GM12873 (cell line): ENCODE results near the gene LRP1.

Experiments used
- CTCF ChIP-seq: IDR thresholded peaks from 2 replicates; pipeline ENCODE4 v1.5.1; 2012; ENCODE audit warnings: low read depth, mild to moderate bottlenecking, moderate library complexity, low read length, control low read depth; ENCODE audit not compliant: insufficient read depth; ENCODE audit errors: missing control alignments

LRP1 gene

DNA sequence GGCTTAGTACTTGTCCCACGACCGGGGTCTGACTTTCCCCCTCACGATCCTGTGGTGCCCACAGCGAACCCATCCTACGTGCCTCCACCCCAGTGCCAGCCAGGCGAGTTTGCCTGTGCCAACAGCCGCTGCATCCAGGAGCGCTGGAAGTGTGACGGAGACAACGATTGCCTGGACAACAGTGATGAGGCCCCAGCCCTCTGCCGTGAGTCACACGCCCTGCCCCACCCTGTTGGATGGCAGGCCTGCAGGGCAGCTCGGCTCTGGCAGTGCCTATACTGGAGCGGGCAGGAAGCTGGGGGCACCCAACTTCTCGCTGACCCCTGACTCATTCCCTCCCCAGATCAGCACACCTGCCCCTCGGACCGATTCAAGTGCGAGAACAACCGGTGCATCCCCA lies 37.5 kb downstream of the LRP1 start:
- no peak for TF ChIP-seq CTCF

DNA sequence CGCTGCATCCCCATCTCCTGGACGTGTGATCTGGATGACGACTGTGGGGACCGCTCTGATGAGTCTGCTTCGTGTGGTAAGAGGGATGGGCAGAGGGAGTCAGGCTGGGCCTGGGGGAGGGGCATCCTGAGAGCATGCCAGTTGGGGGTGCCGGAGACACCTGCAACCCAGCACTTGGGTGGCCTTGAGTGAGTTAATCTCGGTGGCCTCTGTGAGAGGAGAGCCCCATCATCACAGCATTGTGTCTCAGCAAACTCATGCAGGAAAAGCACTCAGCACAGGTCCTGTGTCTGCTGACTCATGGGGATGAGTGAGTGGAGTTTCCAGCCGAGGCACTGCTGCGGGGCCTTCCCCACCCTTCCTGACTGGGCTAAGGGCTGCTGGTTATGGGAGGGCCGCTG lies 38.7 kb downstream of the LRP1 start:
- no peak for TF ChIP-seq CTCF

DNA sequence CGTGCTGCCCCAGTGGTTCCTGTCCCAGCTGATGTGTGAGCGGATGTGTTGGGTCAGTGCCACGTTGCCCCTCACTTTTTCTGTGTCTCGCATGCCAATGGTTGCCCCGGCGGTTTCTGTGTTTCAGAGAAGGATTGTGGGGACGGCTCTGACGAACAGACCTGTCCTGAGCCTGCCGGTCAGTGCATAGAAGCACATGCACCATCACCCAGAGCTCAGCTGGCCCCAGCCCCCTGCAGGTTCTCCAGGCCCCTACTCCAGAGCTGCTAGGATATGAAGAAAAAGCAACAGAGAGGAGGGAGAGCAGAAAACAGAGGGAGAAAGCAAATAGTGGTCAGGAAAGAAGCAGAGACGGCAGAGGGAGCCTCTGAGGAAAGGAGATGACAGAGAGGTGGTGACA lies 39.8 kb downstream of the LRP1 start:
- no peak for TF ChIP-seq CTCF

DNA sequence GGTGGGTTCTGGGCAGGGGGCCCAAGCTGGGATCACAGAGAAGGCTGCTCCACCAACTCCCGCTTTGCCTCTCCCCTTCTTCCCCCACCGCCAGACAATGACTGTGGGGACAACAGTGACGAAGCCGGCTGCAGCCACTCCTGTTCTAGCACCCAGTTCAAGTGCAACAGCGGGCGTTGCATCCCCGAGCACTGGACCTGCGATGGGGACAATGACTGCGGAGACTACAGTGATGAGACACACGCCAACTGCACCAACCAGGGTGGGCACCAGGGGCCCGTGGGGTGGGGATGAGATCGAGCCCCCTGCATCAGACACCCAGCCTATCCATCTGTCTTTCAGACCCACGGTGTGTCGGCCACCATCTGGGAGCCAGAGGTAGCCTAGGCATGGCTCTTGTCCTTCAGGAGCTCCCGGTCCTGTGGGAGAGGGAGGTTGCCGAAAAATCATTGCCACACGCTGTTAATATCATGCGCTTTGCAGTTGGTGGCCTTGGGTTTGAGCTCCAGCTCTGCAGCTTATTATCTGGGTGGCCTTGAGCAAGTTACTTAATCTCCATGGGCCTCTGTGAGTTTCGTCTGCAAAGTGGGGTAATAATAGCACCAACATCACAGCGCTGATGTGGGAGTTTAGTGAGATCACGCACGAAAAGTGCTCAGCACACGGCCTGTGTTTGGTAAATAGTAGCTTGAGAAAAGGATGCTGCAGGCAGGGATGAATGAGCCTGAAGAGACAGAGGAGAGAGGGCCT lies 40.9 kb downstream of the LRP1 start:
- TF ChIP-seq CTCF, result no peak

DNA sequence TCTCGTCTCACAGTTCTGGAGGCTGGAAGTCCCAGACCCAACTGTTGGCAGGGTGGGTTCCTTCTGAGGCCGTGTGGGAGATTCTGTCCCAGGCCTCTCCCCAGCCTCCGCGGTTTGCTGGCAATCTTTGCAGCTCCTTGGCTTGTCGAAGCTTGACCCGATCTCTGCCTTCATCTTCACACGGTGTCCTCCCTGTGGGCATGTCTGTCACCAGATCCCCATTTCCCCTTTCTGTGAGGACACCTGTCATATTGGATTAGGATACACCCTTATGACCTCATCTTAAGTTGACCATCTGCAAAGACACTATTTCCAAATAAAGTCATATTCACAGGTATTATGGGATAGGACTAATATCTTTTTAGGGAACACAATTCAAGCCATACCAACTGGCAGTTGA lies 41.7 kb downstream of the LRP1 start:
- TF ChIP-seq CTCF, result no peak

- TF ChIP-seq CTCF, result no peak
Observed at GRCh38 chr12:57170408-57170807, 42.1 kb downstream of the LRP1 start.

DNA sequence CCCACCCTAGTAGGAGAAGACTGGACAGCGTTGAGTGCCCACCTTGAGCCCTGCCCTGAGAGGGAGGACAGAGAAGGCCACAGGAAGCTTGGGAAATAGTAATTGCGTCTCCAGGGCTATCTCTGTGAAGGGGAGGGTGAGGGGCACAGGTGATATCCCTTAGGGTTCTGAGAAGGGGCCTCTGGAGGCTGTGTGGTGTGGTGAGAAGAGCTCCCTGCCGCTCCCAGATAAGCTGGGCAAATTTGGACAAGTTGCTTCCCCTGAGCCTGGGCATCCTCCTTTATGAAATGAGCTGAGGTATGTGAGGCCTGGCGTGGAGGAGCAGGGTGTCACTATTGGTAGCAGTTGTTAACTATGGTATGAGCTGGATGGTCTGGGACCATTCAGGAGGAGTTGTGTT lies 42.6 kb downstream of the LRP1 start:
- no peak for TF ChIP-seq CTCF
